Prostate gland (tissue), 2 donors: ENCODE results near the gene LONRF2. TPM values are rescaled to one million over a fixed set of nuclear protein-coding genes. Genes with fewer than 3 reads are reported as not detected.
A peak's percentile ranks its signal among the peaks of the same experiment; 100 is the strongest.

Experiments
- DNase-seq: peaks from one replicate; pipeline ENCODE4 v3.0.0-alpha.2; 2019; ENCODE audit warnings: low spot score
- H3K27ac ChIP-seq, 2 donors: fragments of 200-600 bp; sonication (generic); 2 replicates each; pipeline ENCODE4 v1.5.1; 2017 to 2019
- H3K27me3 ChIP-seq: fragments of 200-600 bp; sonication (generic); replicated peaks from 2 replicates; pipeline ENCODE4 v1.5.1; 2019; ENCODE audit not compliant: insufficient read depth
- H3K36me3 ChIP-seq, 2 donors: fragments of 200-600 bp; sonication (generic); 1 replicate in 1 of 2; 2 replicates in 1 of 2; pipeline versions ENCODE4 v1.5.1 to v1.8.1; 2017 to 2019
- H3K4me1 ChIP-seq: fragments of 200-600 bp; sonication (generic); replicated peaks from 2 replicates; pipeline ENCODE4 v1.5.1; 2019
- H3K4me3 ChIP-seq, 2 donors: fragments of 200-600 bp; sonication (generic); 2 replicates each; pipeline ENCODE4 v1.5.1; 2017 to 2019
- H3K9me3 ChIP-seq: fragments of 200-600 bp; sonication (generic); 2 replicates; pipeline ENCODE4 v1.5.1; 2017
- CTCF ChIP-seq, 4 experiments: fragments of 200-600 bp in 2 of 4; fragments of 450-650 bp in 2 of 4; sonication (generic) in 2 of 4; IDR thresholded peaks; 1 replicate in 3 of 4; 2 replicates in 1 of 4; pipeline ENCODE4 v1.5.1; 2016 to 2019; ENCODE audit warnings: antibody characterized with exemption in 4 of 4, mild to moderate bottlenecking in 2 of 4, moderate library complexity in 2 of 4
- POLR2A ChIP-seq: fragments of 450-650 bp; IDR thresholded peaks from one replicate; pipeline ENCODE4 v1.6.1; 2016; ENCODE audit warnings: antibody characterized with exemption, mild to moderate bottlenecking
- POLR2AphosphoS5 ChIP-seq: sonication (generic); formaldehyde crosslinking; IDR thresholded peaks from one replicate; pipeline ENCODE4 v1.6.1; 2017; ENCODE audit warnings: antibody characterized with exemption
- WGBS: methylation state at CpG from one replicate; pipeline ENCODE4 v1.1.5; 2018; 5-methylcytosine and 5-hydroxymethylcytosine counted together
- intact Hi-C: fragments of 100-400 bp; cut with DNase I; formaldehyde crosslinking; loops from one replicate; pipeline ENCODE4 v1.14.2; 2022
- total RNA-seq, 2 donors: library from RNA; depleted of rRNA; stranded (reverse); fragments of >200 nt; gene quantifications; one replicate each; pipeline ENCODE4 v1.1.0, GENCODE V29; 2016

Gene LONRF2
- total RNA-seq, 2 donors from 2014 or later, result 8.2 to 20.4 TPM

DNA sequence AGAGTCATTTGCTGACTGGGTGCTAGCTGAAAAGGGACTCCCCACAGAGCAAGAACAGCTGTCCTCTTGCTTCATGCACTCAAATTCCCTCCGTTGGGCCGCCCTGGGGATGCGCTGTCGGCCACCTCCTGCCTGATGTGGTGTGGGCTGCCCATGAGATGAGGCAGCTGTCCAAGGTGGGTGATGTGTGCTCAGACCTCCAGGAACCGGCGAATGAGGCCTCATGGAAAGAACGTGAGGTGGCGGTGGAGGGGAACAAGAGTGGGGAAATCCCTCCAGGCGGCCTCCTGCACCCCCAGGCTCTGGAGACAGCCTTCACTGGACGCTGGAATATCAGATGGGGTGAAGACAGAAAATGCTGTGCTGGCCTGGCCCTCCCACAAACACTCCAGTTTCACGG lies 79.8 kb downstream of the LONRF2 start:
- Histone ChIP-seq H3K4me3 (no peak overlapping the region), H3K27me3 (no peaks in the 10 kb centered on the region), H3K27ac (peak overlapping the region in 1 of 2 donors; percentile 15), H3K36me3 (no peaks in the 10 kb centered on the region), H3K9me3 (no peaks in the 10 kb centered on the region), H3K4me1 (no peaks in the 10 kb centered on the region)
- no peak for TF ChIP-seq CTCF (IDR thresholded peaks at IDR 0.05)
- no peak for TF ChIP-seq POLR2A
- no peak for TF ChIP-seq POLR2AphosphoS5
- DNase-seq, result no peak
- intact Hi-C loops, result loop anchor here (10.0 kb wide), 1 partner anchor 428 kb away; no protein-coding TSS in a partner anchor
- WGBS, result 76% methylated on average over 11 of the region's 11 CpGs

- intact Hi-C loops, result loop anchor here (10.0 kb wide), 1 partner anchor 426 kb away; no protein-coding TSS in a partner anchor
- no peak for DNase-seq
- Histone ChIP-seq H3K36me3 (no peaks in the 10 kb centered on the region), H3K27ac (no peak overlapping the region), H3K4me3 (no peak overlapping the region), H3K4me1 (no peaks in the 10 kb centered on the region), H3K27me3 (no peaks in the 10 kb centered on the region), H3K9me3 (no peaks in the 10 kb centered on the region)
- no peak for TF ChIP-seq POLR2AphosphoS5
- WGBS, result 95% methylated on average over 5 of the region's 6 CpGs
These were observed 81.1 kb downstream of the LONRF2 start for GRCh38 chr2:100241236-100241635.

GRCh38 chr2:100240386-100240785 lies 81.9 kb downstream of the LONRF2 start:
- no peaks in the 10 kb centered on the region for H3K36me3 ChIP-seq
- 97% methylated on average over 10 of the region's 10 CpGs for WGBS
- intact Hi-C loops, result loop anchor here (10.0 kb wide), 1 partner anchor 426 kb away; no protein-coding TSS in a partner anchor
- no peak for DNase-seq
- no peaks in the 10 kb centered on the region for H3K4me1 ChIP-seq
- no peak for TF ChIP-seq POLR2A
- H3K27me3 ChIP-seq, result no peaks in the 10 kb centered on the region
- no peak overlapping the region for H3K27ac ChIP-seq
- no peaks in the 10 kb centered on the region for H3K9me3 ChIP-seq
- H3K4me3 ChIP-seq, result no peak overlapping the region

DNA sequence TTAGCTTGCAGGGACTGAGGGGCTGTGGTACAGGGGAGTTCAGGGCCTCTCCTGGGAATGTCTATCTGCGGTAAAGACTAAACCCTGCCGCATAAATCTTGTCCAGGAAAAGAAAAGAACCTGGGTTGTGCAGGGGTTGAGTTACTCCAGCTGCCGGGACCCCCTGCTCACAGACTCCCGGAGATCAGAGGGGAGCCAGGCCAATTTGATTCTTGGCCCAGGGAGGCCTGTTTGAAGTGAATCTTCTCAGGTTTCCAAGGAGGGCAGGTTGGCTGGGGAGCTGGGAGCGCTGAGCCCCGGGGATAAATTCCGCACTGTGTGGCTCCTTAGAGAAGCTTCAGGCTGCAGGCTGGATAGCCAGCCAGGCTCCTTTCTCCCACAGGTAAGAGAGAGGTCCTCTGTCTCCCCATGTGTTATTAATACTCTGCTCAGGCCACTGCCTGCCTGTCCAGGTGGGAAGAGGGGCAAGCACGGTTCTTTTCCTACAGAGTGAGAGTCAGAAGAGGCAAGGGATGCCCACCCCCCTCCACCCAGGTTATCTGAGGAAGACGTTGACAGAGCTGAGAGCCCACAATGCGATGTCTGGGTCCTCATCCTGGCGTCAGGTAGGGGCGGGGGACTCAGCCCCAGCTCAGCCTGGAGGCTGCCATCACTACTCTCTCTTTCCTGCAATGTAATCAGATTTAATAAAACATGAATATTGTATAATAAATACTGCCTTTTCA lies 82.7 kb downstream of the LONRF2 start:
- 60% methylated on average over 12 of the region's 12 CpGs for WGBS
- H3K27ac ChIP-seq, result no peak overlapping the region
- H3K36me3 ChIP-seq, result no peaks in the 10 kb centered on the region
- no peaks in the 10 kb centered on the region for H3K4me1 ChIP-seq
- intact Hi-C loops, result loop anchor here (10.0 kb wide), 1 partner anchor 425 kb away; no protein-coding TSS in a partner anchor
- H3K27me3 ChIP-seq, result no peaks in the 10 kb centered on the region
- TF ChIP-seq CTCF (IDR thresholded peaks at IDR 0.05) (no peak), POLR2AphosphoS5 (no peak), POLR2A (no peak)
- no peak overlapping the region for H3K4me3 ChIP-seq
- no peaks in the 10 kb centered on the region for H3K9me3 ChIP-seq
- DNase-seq, result no peak

DNA sequence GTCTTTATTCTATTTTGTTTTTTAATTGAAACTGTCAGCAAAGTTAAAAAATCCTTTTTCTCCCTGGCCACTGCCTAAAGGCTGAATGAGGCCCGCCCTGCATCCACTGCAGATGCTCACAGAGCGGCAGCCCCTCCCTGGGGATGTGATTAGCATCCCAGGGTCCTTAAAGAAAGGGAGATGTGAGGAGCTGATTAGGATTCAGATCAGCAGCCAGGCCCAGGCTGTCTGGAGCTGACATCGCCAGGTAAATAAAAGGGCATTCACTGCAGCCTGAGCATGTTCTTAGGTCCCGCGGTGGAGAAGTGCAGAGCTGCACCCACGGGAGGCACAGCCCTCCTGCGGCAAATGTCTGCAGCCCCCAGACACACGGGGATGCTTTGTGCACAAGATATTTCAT lies 83.8 kb downstream of the LONRF2 start:
- 85% methylated on average over 8 of the region's 8 CpGs for WGBS
- no peak overlapping the region for H3K4me3 ChIP-seq
- intact Hi-C loops, result no loop called here
- no peak overlapping the region for H3K27ac ChIP-seq
- no peaks in the 10 kb centered on the region for H3K9me3 ChIP-seq
- DNase-seq, result no peak
- TF ChIP-seq POLR2A (no peak), CTCF (IDR thresholded peaks at IDR 0.05) (no peak), POLR2AphosphoS5 (no peak)
- no peaks in the 10 kb centered on the region for H3K4me1 ChIP-seq
- H3K36me3 ChIP-seq, result no peaks in the 10 kb centered on the region
- no peaks in the 10 kb centered on the region for H3K27me3 ChIP-seq

GRCh38 chr2:100237770-100238169 lies 84.5 kb downstream of the LONRF2 start:
- H3K4me3 ChIP-seq, result no peak overlapping the region
- H3K27me3 ChIP-seq, result no peaks in the 10 kb centered on the region
- intact Hi-C loops, result no loop called here
- no peak for DNase-seq
- H3K27ac ChIP-seq, result no peak overlapping the region
- H3K36me3 ChIP-seq, result no peaks in the 10 kb centered on the region
- WGBS, result 84% methylated on average over 8 of the region's 8 CpGs
- no peaks in the 10 kb centered on the region for H3K9me3 ChIP-seq
- TF ChIP-seq POLR2A (no peak), POLR2AphosphoS5 (no peak), CTCF (IDR thresholded peaks at IDR 0.05) (no peak)
- no peaks in the 10 kb centered on the region for H3K4me1 ChIP-seq
